Common myeloid progenitor, CD34-positive (primary cell): ENCODE measurements around the gene ATP1B1.

Source experiments
- CTCF ChIA-PET: fragments of 350-600 bp; sonication (Branson Sonifier 250); formaldehyde crosslinking; loops from one replicate; lab custom pipeline; 2021; ENCODE audit warnings: antibody characterized with exemption; lab: Charles Lee
- POLR2A ChIA-PET: fragments of 350-600 bp; sonication (Branson Sonifier 250); formaldehyde crosslinking; loops from one replicate; lab custom pipeline; 2021; ENCODE audit warnings: antibody characterized with exemption; lab: Charles Lee
- DNase-seq, 3 donors: peaks; one replicate each; pipeline versions ENCODE4 v3.0.0 to v3.0.0-alpha.2; 2013
- H3K27ac ChIP-seq, 2 experiments: 1 replicate in 1 of 2; 2 replicates in 1 of 2; pipeline ENCODE4 v1.7.0; 2013; ENCODE audit warnings: inconsistent platforms in 2 of 2, low read length in 2 of 2, mild to moderate bottlenecking in 2 of 2, low read depth in 1 of 2, moderate library complexity in 1 of 2; ENCODE audit not compliant: severe bottlenecking in 2 of 2, insufficient read depth in 1 of 2, poor library complexity in 1 of 2
- H3K27me3 ChIP-seq, 5 experiments: replicated peaks in 2 of 5; 1 replicate in 3 of 5; 2 replicates in 2 of 5; pipeline versions ENCODE4 v1.6.1 to v1.7.0; 2013; ENCODE audit warnings: low read length in 4 of 5, mild to moderate bottlenecking in 2 of 5, moderate library complexity in 2 of 5, inconsistent platforms in 1 of 5; ENCODE audit not compliant: insufficient read depth in 5 of 5, control insufficient read depth in 4 of 5
- H3K36me3 ChIP-seq, 4 experiments: 1 replicate in 2 of 4; 2 replicates in 2 of 4; pipeline versions ENCODE4 v1.6.1 to v1.7.0; 2013; ENCODE audit warnings: low read length in 3 of 4, control low read depth in 1 of 4, mild to moderate bottlenecking in 1 of 4; ENCODE audit not compliant: control insufficient read depth in 4 of 4, insufficient read depth in 4 of 4
- H3K4me1 ChIP-seq, 4 experiments: 1 replicate in 3 of 4; 2 replicates in 1 of 4; pipeline versions ENCODE4 v1.6.1 to v1.7.1; 2013; ENCODE audit warnings: low read length in 3 of 4, mild to moderate bottlenecking in 3 of 4, control low read depth in 1 of 4, inconsistent platforms in 1 of 4, moderate library complexity in 1 of 4; ENCODE audit not compliant: control insufficient read depth in 4 of 4, insufficient read depth in 4 of 4; ENCODE audit errors: control extremely low read depth in 1 of 4
- H3K4me3 ChIP-seq, 7 experiments: 1 replicate in 4 of 7; 2 replicates in 3 of 7; pipeline versions ENCODE4 v1.5.1 to v1.7.0; 2013; ENCODE audit warnings: mild to moderate bottlenecking in 7 of 7, low read length in 6 of 7, moderate library complexity in 6 of 7, inconsistent platforms in 2 of 7, low read depth in 2 of 7, control low read depth in 1 of 7; ENCODE audit not compliant: insufficient read depth in 4 of 7, control insufficient read depth in 1 of 7; ENCODE audit errors: extremely low read depth in 1 of 7
- H3K9me3 ChIP-seq, 5 experiments: 1 replicate in 4 of 5; 2 replicates in 1 of 5; pipeline versions ENCODE4 v1.6.1 to v1.7.1; 2013; ENCODE audit warnings: low read length in 4 of 5, mild to moderate bottlenecking in 2 of 5, inconsistent platforms in 1 of 5, low read depth in 1 of 5, moderate library complexity in 1 of 5; ENCODE audit not compliant: control insufficient read depth in 4 of 5, insufficient read depth in 2 of 5; ENCODE audit errors: control extremely low read depth in 1 of 5
- WGBS: methylation state at CpG from one replicate; pipeline ENCODE4 v1.1.5; 2013; ENCODE audit not compliant: insufficient coverage; 5-methylcytosine and 5-hydroxymethylcytosine counted together

Gene ATP1B1

DNA sequence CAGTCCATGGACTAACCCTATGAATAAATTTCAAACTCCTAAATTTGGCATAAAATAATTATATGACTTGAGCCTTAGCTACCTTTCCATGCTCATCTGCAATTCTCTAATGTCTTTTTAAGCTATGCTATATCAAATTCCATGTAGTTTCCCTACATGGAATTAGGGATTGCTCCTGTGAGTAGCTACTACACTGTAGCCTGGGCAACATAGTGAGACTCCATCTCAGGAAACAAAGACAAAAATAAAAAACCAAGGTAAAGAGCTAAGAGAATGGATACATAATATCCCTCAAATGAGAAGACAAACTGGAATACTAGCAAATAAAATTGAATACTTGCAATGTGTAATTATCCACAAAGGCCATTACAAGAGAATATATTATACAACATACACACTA, 37.5 kb downstream of the ATP1B1 start:
- no peaks in the 10 kb centered on the region for H3K9me3 ChIP-seq
- DNase-seq = no peak
- POLR2A ChIA-PET = interaction anchor here (0.7 kb wide), 1 partner anchor 17 kb away, joined by 3 read pairs; no protein-coding TSS in a partner anchor
- no peak overlapping the region for H3K4me3 ChIP-seq
- peaks cover 0 to 4% (median under 1%) of the 10 kb centered on the region in 4 experiments for H3K4me1 ChIP-seq
- H3K27ac ChIP-seq = no peak overlapping the region
- no peaks in the 10 kb centered on the region for H3K36me3 ChIP-seq
- H3K27me3 ChIP-seq = no peaks in the 10 kb centered on the region
- CTCF ChIA-PET = interaction anchor here (1.2 kb wide), 1 partner anchor 16 kb away, joined by 3 read pairs; no protein-coding TSS in a partner anchor

DNA sequence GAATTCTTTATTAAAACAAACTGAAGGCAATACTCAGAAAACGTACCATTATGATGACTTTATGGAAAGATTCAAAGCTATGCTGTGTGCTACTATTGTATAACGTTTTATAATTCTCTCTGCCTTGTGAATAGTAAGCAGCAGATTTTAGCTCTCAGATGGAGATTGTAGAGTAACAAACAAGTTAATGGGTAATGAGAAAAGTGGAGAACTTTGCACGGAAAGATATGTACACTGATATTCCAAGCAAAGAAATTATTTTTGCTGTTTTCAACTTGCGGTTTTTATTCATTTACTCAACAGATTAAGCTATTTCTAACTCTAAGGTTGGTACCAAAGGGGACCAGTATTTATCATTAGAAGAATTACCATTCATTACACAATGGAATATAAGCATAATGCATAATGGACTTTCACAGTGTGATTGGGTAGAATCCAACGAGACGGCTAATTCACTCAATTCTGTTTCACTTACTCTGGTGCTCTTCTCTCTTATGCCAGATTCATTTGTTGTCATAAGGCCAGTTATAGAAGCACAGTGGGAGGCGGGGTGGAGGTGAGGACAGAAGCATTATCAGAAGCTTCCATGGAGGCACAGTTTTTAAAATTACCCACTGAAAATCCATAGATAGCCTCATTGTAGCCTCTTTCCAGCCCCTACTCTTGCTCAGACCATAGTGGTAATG, 38.6 kb downstream of the ATP1B1 start:
- H3K27ac ChIP-seq = no peak overlapping the region
- ChIA-PET POLR2A (no interaction called here), CTCF (interaction anchor here (0.9 kb wide), 1 partner anchor 8 kb away, joined by 3 read pairs; no protein-coding TSS in a partner anchor)
- H3K4me1 ChIP-seq = peaks cover 0 to 4% (median under 1%) of the 10 kb centered on the region in 4 experiments
- no peaks in the 10 kb centered on the region for H3K36me3 ChIP-seq
- no peak overlapping the region for H3K4me3 ChIP-seq
- no peak for DNase-seq
- 100% methylated on average over 2 of the region's 7 CpGs for WGBS
- H3K9me3 ChIP-seq = no peaks in the 10 kb centered on the region
- no peaks in the 10 kb centered on the region for H3K27me3 ChIP-seq

DNA sequence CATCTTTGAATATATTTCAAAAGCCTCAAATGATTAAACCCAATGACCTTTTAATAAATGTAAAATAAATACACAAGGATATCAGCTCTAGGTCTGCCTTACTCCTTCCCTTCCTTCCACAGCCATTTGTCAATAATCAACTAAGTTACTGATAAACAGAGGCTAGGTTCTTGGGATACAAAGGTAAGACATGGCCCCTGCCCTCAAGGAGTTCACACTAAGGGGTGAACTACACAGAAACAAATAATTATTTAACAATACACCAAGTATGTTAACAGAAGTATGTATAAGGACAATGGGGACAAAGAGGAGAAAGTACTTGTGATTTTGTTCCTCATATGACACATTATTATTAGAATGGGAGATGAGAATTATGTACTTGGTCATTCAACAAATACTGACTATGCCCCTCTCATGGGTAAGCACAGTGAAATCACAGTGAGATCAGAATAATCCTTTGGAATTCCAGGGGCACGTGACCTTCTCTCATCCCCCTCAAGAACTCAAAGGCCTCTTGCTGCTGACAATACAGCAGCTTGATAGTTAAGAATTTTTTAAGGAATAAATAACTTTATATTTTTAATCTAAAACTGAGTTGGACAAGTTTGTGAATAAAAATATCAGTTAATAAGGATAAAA, 40.2 kb downstream of the ATP1B1 start:
- ChIA-PET POLR2A (no interaction called here), CTCF (no interaction called here)
- Histone ChIP-seq H3K4me3 (no peak overlapping the region), H3K36me3 (no peaks in the 10 kb centered on the region), H3K4me1 (peaks cover 0 to 4% (median under 1%) of the 10 kb centered on the region in 4 experiments), H3K9me3 (no peaks in the 10 kb centered on the region), H3K27me3 (no peaks in the 10 kb centered on the region), H3K27ac (no peak overlapping the region)
- DNase-seq = no peak
- no CpG with 5 or more reads among the region's 1 CpG for WGBS

DNA sequence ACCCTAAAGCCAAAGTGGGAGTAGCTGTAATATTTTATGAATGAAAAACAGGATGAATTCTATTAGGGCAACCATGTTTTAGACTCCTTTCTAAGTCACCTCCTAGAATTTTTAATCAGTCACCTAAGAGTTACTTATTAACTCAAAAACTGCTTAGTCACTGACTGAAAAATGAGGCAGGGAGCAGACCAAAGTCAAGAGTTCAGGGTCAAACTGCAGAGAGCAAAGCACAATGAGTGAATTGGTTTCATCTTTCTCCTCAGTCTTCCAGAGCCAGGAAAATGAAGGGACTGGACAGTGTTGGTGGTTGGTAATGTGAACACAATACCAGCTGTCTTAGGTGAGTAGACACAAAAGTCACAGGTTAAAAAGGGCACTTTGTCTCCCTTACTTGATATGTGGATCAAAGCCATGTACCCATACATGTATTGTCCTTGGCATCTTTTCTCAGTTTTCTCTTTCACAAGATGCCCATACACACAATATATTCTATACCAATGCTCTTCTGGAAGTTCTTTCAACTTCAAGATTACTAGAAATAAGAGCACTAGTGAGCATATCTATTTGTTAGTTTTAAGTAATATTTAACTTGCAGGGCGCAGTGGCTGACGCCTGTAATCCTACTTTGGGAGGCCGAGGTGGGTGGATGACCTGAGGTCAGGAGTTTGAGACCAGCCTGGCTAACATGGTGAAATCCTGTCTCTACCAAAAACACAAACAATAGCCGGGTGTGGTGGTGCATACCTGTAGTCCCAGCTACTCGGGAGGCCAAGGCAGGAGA, 42.2 kb downstream of the ATP1B1 start:
- H3K4me3 ChIP-seq = no peak overlapping the region
- H3K36me3 ChIP-seq = no peaks in the 10 kb centered on the region
- peaks cover 0 to 4% (median under 1%) of the 10 kb centered on the region in 4 experiments for H3K4me1 ChIP-seq
- POLR2A ChIA-PET = no interaction called here
- no peaks in the 10 kb centered on the region for H3K27me3 ChIP-seq
- CTCF ChIA-PET = no interaction called here
- no peaks in the 10 kb centered on the region for H3K9me3 ChIP-seq
- 100% methylated on average over 4 of the region's 5 CpGs for WGBS
- H3K27ac ChIP-seq = no peak overlapping the region
- no peak for DNase-seq

DNA sequence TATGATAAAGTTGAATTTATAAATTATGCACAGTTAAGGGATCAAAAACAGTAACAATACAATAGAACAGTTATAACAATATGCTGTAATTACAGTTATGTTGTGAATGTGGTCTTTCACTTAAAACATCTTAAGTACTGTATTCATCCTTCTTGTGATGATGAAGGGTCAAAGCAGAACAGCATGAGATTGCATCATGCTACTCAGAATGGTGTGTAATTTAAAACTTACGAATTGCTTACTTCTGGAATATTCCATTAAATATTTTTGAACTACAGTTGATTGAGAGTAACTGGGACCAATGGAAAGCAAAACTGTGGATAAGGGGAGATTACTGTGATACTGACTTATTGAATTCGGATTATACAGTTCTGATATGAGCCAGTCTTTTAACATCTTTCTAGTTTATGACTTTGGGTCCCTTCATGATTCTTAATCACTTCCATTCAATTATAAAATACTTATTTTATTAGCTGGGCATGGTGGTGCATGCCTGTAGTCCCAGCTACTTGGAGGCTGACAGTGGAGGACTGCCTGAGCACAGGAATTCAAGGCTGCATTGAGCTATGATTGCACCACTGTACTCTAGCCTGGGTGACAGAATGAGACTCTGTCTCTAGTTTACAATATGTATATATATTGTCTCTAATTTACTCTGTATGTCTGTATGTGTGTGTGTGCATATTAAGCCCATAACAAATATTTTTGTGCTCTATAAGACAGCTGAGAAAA, 43.2 kb downstream of the ATP1B1 start:
- DNase-seq = no peak
- peaks cover 0 to 4% (median under 1%) of the 10 kb centered on the region in 4 experiments for H3K4me1 ChIP-seq
- POLR2A ChIA-PET = interaction anchor here (0.6 kb wide), 1 partner anchor 714 kb away, joined by 4 read pairs; no protein-coding TSS in a partner anchor
- WGBS = no CpG with 5 or more reads among the region's 2 CpGs
- no peaks in the 10 kb centered on the region for H3K36me3 ChIP-seq
- H3K9me3 ChIP-seq = no peaks in the 10 kb centered on the region
- H3K4me3 ChIP-seq = no peak overlapping the region
- CTCF ChIA-PET = no interaction called here
- no peak overlapping the region for H3K27ac ChIP-seq
- no peaks in the 10 kb centered on the region for H3K27me3 ChIP-seq

DNA sequence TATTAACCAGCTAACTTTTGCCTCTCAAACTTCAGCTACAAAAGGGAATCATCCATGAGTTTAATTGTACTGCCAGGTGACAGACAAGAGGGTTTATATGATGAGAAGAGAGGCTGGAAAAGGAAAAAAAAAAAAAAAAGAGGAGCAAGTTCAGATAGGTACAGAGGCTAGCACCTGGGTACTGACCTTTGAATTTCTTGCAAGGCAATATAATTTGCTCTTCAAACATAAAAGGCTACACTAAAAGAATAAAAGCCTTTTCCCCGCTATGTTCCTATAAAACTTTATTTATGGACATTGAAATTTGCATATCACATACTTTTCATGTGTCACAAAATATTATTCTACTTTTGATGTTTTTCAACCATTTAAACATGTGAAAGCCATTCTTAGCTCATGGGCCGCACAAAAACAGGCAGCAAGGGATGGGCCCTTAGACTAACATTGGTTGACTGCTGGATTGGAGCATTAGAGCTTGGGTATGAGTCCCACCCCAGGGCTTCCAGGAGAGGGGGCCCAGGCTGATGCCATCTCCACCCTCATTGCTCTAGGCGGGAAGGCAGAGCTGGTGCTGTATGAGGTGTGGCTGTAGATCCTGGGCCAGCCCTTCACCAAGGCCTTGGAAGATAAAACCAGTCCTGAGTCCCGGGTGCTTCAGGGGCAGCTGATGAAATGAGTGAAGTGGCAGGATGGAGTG, 44.3 kb downstream of the ATP1B1 start:
- Histone ChIP-seq H3K27ac (no peak overlapping the region), H3K36me3 (no peaks in the 10 kb centered on the region), H3K9me3 (no peaks in the 10 kb centered on the region), H3K27me3 (no peaks in the 10 kb centered on the region), H3K4me1 (peaks cover 0 to 4% (median under 1%) of the 10 kb centered on the region in 4 experiments), H3K4me3 (no peak overlapping the region)
- ChIA-PET CTCF (no interaction called here), POLR2A (interaction anchor here (0.6 kb wide), 1 partner anchor 715 kb away, joined by 4 read pairs; no protein-coding TSS in a partner anchor)
- 100% methylated on average over 2 of the region's 4 CpGs for WGBS
- DNase-seq = no peak
